Fibroblast of mammary gland (primary cell): ENCODE measurements around the gene POLDIP3.

Experiments
- DNase-seq: peaks from one replicate; pipeline ENCODE4 v3.0.0-alpha.2; 2010; ENCODE audit warnings: low read depth
- H3K4me3 ChIP-seq: 2 replicates; pipeline ENCODE4 v1.5.1; 2011; ENCODE audit warnings: low read depth, mild to moderate bottlenecking, low read length, moderate library complexity; ENCODE audit not compliant: control insufficient read depth
- TF ChIP-seq, protein P1 (sequence below): conservative IDR thresholded peaks from 2 replicates; pipeline ENCODE4 v1.5.1; 2011; ENCODE audit warnings: low read depth, low read length, inconsistent platforms; ENCODE audit not compliant: control insufficient read depth, insufficient read depth

Gene POLDIP3

GRCh38 chr22:42601879-42602465 lies 12.7 kb downstream of the POLDIP3 start:
- no peak overlapping the region for H3K4me3 ChIP-seq
- no peak for DNase-seq
- TF ChIP-seq, protein P1, sequence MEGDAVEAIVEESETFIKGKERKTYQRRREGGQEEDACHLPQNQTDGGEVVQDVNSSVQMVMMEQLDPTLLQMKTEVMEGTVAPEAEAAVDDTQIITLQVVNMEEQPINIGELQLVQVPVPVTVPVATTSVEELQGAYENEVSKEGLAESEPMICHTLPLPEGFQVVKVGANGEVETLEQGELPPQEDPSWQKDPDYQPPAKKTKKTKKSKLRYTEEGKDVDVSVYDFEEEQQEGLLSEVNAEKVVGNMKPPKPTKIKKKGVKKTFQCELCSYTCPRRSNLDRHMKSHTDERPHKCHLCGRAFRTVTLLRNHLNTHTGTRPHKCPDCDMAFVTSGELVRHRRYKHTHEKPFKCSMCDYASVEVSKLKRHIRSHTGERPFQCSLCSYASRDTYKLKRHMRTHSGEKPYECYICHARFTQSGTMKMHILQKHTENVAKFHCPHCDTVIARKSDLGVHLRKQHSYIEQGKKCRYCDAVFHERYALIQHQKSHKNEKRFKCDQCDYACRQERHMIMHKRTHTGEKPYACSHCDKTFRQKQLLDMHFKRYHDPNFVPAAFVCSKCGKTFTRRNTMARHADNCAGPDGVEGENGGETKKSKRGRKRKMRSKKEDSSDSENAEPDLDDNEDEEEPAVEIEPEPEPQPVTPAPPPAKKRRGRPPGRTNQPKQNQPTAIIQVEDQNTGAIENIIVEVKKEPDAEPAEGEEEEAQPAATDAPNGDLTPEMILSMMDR: no peak

DNA sequence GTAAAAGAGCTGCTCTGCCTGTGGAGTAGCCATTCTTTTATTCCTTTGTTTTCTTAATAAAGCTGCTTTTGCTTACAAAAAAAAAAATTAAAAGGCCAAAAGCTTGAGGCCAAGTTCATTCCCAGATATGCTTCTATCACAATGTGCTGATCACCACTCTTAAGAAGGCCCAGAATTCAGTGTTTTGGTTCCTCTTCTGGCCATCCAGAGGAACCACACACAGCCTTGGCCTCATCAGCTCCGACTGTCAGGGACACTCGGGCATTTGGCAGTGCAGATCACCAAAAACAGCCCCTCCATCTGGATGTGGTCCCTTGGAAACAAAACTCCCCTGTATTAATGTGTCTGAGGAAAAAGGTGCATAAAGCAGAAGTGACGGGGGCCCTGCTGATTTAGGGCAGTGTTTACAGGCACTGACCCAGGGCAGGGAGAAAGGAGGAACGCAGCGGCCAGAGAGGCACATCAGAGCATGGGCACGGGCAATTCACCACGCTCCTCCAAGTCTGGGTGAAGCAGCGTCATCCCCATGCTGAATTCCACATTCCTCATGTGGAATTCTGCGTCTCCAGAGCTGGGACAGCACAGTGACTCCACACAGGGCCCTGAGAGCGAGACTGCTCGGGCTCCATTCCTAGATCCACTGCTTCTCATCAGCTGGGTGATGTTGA lies 17.7 kb downstream of the POLDIP3 start:
- TF ChIP-seq, protein P1: no peak
- DNase-seq: no peak
- H3K4me3 ChIP-seq: no peak overlapping the region

GRCh38 chr22:42596336-42596735 lies 18.3 kb downstream of the POLDIP3 start:
- DNase-seq: no peak
- TF ChIP-seq, protein P1: no peak
- no peak overlapping the region for H3K4me3 ChIP-seq

- TF ChIP-seq, protein P1: no peak
- DNase-seq: no peak
- no peak overlapping the region for H3K4me3 ChIP-seq
Observed at GRCh38 chr22:42595434-42595833, 19.2 kb downstream of the POLDIP3 start.

DNA sequence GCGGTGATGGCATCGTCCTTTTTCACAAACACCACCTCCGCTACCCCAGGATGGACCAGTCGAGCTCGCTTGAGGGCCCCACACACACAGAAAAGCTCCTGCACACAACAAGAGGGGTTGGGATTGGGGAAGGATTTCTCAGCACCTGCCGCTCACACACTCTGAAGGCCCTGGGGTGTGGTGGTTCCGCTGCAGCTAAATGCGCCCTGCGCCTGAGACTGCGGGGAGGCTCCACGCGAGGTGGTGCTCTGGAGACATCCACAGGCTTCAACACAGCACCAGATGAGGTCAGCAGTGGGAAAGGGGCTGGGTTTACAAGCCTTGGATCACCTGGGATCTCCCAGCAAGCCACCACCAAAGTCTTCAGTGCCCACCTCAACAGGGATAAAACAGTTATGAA lies 22.7 kb downstream of the POLDIP3 start:
- no peak for DNase-seq
- TF ChIP-seq, protein P1: no peak
- no peak overlapping the region for H3K4me3 ChIP-seq

DNA sequence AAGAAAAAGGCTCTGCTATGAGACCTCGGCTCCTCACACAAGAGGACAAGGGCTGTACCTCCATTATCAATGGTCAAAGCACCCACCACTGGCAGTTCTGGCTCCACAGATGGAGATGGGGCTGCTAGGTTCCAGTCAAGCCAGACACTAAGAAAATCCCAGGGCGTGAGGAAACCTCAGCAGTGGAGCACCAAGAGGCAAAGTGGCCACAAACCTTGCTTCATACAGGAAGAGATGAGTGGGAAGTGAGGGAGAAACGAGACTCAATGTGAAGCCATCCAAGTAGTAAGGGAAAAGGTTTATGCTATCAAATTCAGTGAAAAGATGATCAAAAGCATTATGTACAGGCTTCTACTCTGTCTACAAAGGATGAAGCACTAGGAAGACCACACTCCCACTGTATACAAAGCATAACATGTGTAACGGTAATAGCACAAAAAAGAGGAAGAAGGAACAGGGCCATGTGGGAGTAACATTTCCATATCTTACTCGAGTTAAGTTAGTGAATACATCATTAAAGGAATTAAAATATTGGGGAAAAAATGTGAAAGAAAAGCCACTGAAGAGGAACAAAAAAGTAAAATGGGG lies 27.0 kb downstream of the POLDIP3 start:
- TF ChIP-seq, protein P1: no peak
- no peak for DNase-seq
- H3K4me3 ChIP-seq: no peak overlapping the region

DNA sequence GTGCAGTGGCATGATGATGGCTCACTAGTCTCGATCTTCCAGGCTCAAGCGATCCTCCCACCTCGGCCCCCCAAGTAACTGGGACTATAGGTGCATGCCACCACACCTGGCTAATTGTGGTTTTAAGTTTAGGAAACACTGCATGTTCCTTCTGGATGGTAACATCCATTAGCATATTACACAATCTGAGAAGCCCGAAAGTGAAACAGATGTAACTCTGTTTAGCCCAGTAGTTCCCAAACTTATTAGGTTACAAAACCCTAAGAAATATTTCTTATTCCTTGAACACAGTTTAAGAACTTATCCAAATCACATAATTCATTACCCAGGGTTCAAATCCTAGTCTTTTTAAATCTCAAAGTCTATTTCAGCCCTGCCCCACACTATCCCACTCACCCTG lies 28.3 kb downstream of the POLDIP3 start:
- H3K4me3 ChIP-seq: no peak overlapping the region
- no peak for DNase-seq
- TF ChIP-seq, protein P1: no peak
